ENCODE data around the gene WDR18. TPM values are rescaled to one million over a fixed set of nuclear protein-coding genes. Genes with fewer than 3 reads are reported as not detected.

The WDR18 gene
- total and polyA plus RNA-seq, 4 donors, result 24.3 to 45.3 (median 37.7) TPM

DNA sequence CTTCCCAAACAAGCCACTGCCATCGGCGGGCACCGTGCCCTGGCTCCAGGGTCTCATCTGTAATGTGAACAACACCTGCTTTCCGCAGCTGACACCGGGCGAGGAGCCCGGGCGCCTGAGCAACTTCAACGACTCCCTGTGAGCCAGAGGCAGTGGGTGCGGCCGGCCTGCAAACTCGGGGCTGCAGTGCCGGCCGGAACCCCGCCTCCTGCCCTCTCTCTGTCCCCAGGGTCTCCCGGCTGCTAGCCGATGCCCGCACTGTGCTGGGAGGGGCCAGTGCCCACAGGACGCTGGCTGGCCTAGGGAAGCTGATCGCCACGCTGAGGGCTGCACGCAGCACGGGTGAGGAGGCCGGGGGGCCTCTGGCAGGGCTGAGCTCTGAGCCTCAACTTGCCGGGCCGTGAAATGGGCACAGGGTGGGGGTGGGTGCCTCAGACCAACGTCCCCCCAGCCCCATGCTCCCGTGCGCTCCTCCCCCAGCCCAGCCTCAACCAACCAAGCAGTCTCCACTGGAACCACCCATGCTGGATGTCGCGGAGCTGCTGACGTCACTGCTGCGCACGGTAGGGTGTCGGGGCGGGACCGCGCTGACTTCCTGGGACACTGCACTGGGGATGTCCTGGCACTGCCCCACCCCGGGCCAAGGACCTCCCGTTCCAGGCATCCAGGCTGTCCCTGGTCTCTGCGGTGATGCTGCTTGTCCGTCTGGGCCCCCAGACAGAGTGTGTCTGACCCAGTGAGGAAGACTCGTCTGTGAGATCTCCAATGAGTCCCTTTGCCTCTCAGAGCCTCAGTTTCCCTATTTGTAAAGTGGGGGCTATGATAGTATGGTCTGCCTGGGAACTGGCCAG is 57.9 kb downstream of the WDR18 start (continued):
- no peak for TF ChIP-seq NR2F2 (IDR thresholded peaks at IDR 0.05)
- no peak for TF ChIP-seq RXRA (IDR thresholded peaks at IDR 0.05)
- TF ChIP-seq, protein P1, sequence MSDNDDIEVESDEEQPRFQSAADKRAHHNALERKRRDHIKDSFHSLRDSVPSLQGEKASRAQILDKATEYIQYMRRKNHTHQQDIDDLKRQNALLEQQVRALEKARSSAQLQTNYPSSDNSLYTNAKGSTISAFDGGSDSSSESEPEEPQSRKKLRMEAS (IDR thresholded peaks at IDR 0.05), result no peak
- TF ChIP-seq FOXA1 (IDR thresholded peaks at IDR 0.05), result no peak
- no peak for TF ChIP-seq HNF4G (IDR thresholded peaks at IDR 0.05)
- no peak for TF ChIP-seq JUND (IDR thresholded peaks at IDR 0.05)
- no peak for TF ChIP-seq GABPA (IDR thresholded peaks at IDR 0.05 in 1 of 2, conservative IDR thresholded peaks at IDR 0.05 in 1 of 2)
- no peak for TF ChIP-seq HNF4A (conservative IDR thresholded peaks at IDR 0.05)
- TF ChIP-seq YY1 (IDR thresholded peaks at IDR 0.05), result no peak
- TF ChIP-seq, protein P2, sequence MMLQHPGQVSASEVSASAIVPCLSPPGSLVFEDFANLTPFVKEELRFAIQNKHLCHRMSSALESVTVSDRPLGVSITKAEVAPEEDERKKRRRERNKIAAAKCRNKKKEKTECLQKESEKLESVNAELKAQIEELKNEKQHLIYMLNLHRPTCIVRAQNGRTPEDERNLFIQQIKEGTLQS (IDR thresholded peaks at IDR 0.05), result no peak
- no peak for TF ChIP-seq TAF1 (conservative IDR thresholded peaks at IDR 0.05)
- no peak for TF ChIP-seq FOXA2 (IDR thresholded peaks at IDR 0.05)

DNA sequence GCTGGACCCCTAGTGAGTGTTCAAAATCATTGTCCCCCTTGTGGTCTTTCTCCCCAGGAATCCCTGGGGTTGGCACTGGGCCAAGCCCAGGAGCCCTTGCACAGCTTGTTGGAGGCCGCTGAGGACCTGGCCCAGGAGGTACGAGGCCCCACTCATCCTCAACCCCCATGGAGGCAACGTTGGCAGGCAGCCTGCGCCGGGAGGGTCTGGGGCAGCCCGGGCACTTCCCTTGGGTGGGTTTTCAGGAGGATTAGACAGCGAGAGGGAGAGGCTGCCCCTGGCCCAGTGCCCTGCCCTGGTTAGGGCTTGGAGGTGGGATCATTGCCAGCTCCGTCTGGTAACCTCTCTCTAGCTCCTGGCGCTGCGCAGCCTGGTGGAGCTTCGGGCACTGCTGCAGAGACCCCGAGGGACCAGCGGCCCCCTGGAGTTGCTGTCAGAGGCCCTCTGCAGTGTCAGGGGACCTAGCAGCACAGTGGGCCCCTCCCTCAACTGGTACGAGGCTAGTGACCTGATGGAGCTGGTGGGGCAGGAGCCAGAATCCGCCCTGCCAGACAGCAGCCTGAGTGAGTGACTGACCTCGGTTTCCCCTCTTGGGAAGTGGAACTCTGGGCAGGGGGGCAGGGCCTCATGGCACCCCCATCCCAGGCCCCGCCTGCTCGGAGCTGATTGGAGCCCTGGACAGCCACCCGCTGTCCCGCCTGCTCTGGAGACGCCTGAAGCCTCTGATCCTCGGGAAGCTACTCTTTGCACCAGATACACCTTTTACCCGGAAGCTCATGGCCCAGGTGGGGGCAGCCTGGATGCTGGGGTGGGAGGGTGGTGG is 58.8 kb downstream of the WDR18 start:
- Histone ChIP-seq H3K9me3 (ENCODE audit: control insufficient read depth in 4 of 4, low read length in 3 of 4) (no peaks in the 10 kb centered on the region), H3K9ac (ENCODE audit: low read depth in 1 of 2, low read length in 2 of 2) (no peak overlapping the region), H3K27me3 (ENCODE audit: control insufficient read depth in 4 of 4, insufficient read depth in 4 of 4, low read length in 3 of 4) (no peaks in the 10 kb centered on the region), H3K27ac (ENCODE audit: low read depth in 1 of 2, low read length in 2 of 2) (peak overlapping the region in 1 of 2 donors; percentile 22), H3K4me3 (ENCODE audit: low read depth in 1 of 3, low read length in 3 of 3) (no peak overlapping the region), H3K4me1 (ENCODE audit: control insufficient read depth in 4 of 4, insufficient read depth in 4 of 4, low read length in 3 of 4) (peaks cover 5 to 26% (median 16%) of the 10 kb centered on the region in 4 donors), H3K36me3 (ENCODE audit: control insufficient read depth in 4 of 4, insufficient read depth in 3 of 4, low read depth in 1 of 4, low read length in 3 of 4) (peaks cover 0 to 3% (median 0%) of the 10 kb centered on the region in 4 donors)
- TF ChIP-seq HNF4G (IDR thresholded peaks at IDR 0.05) (no peak), NR2F2 (IDR thresholded peaks at IDR 0.05) (no peak), EGR1 (IDR thresholded peaks at IDR 0.05; ENCODE audit: low read depth in 2 of 2) (no peak), SP1 (IDR thresholded peaks at IDR 0.05) (no peak), HNF4A (conservative IDR thresholded peaks at IDR 0.05) (no peak), YY1 (IDR thresholded peaks at IDR 0.05) (no peak), TAF1 (conservative IDR thresholded peaks at IDR 0.05) (no peak), RXRA (IDR thresholded peaks at IDR 0.05) (peak in 1 of 2 donors; percentile 20)
- TF ChIP-seq, protein P3, sequence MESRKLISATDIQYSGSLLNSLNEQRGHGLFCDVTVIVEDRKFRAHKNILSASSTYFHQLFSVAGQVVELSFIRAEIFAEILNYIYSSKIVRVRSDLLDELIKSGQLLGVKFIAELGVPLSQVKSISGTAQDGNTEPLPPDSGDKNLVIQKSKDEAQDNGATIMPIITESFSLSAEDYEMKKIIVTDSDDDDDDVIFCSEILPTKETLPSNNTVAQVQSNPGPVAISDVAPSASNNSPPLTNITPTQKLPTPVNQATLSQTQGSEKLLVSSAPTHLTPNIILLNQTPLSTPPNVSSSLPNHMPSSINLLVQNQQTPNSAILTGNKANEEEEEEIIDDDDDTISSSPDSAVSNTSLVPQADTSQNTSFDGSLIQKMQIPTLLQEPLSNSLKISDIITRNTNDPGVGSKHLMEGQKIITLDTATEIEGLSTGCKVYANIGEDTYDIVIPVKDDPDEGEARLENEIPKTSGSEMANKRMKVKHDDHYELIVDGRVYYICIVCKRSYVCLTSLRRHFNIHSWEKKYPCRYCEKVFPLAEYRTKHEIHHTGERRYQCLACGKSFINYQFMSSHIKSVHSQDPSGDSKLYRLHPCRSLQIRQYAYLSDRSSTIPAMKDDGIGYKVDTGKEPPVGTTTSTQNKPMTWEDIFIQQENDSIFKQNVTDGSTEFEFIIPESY (IDR thresholded peaks at IDR 0.05), result no peak
- WGBS, result 73% methylated on average over 23 of the region's 23 CpGs
- no peak for DNase-seq (ENCODE audit: low spot score)

Small RNA genes within 50 kb of the gene (small RNA-seq; reads per million reads assigned to genes)
- gene RNU6-2, result 0.35 reads per million, percentile 38 among the genes with 10 or more reads in this experiment

Other genes starting within 250 kb of the WDR18 start
- under 1 TPM in 1 of 2 donors, not detected in 1; 0.08 TPM for gene MISP, start 233.2 kb upstream of the WDR18 start, total RNA-seq
- gene MISP, start 233.2 kb upstream of the WDR18 start, polyA plus RNA-seq, result under 1 TPM in 1 of 2 donors, not detected in 1; 0.05 TPM
- 100 to 1,000 TPM in 1 of 2 donors, 10 to 100 TPM in 1; 98.1 to 147 TPM for gene PTBP1, start 186.9 kb upstream of the WDR18 start, total RNA-seq
- 10 to 100 TPM; 72.9 to 76.5 TPM for gene PTBP1, start 186.9 kb upstream of the WDR18 start, polyA plus RNA-seq
- 1 to 10 TPM in 1 of 2 donors, not detected in 1; 3.1 TPM for gene PLPPR3, start 162.4 kb upstream of the WDR18 start, total RNA-seq
- gene PLPPR3, start 162.4 kb upstream of the WDR18 start, polyA plus RNA-seq, result not detected
- gene AZU1, start 156.5 kb upstream of the WDR18 start, total RNA-seq, result 10 to 100 TPM in 1 of 2 donors, under 1 TPM in 1; 0.08 to 20.2 TPM
- gene AZU1, start 156.5 kb upstream of the WDR18 start, polyA plus RNA-seq, result 1 to 10 TPM in 1 of 2 donors, under 1 TPM in 1; 0.24 to 1.8 TPM
- gene PRTN3, start 143.3 kb upstream of the WDR18 start, total RNA-seq, result 100 to 1,000 TPM in 1 of 2 donors, under 1 TPM in 1; 0.17 to 225 TPM
- gene PRTN3, start 143.3 kb upstream of the WDR18 start, polyA plus RNA-seq, result 1 to 10 TPM in 1 of 2 donors, under 1 TPM in 1; 0.67 to 2.7 TPM
- 10 to 100 TPM in 1 of 2 donors, under 1 TPM in 1; 0.17 to 37.4 TPM for gene ELANE, start 132.0 kb upstream of the WDR18 start, total RNA-seq
- gene ELANE, start 132.0 kb upstream of the WDR18 start, polyA plus RNA-seq, result 1 to 10 TPM in 1 of 2 donors, under 1 TPM in 1; 0.88 to 2.7 TPM
- gene CFD, start 124.7 kb upstream of the WDR18 start, total RNA-seq, result 10 to 100 TPM; 13.2 to 14.1 TPM
- gene CFD, start 124.7 kb upstream of the WDR18 start, polyA plus RNA-seq, result 10 to 100 TPM in 1 of 2 donors, 1 to 10 TPM in 1; 4.5 to 20.2 TPM
- gene MED16, start 91.2 kb upstream of the WDR18 start, total RNA-seq, result 10 to 100 TPM; 39.7 to 42.3 TPM
- 10 to 100 TPM; 30.6 to 50.5 TPM for gene MED16, start 91.2 kb upstream of the WDR18 start, polyA plus RNA-seq
- not detected for gene RNU6-9, start 90.9 kb upstream of the WDR18 start, total RNA-seq
- gene RNU6-9, start 90.9 kb upstream of the WDR18 start, polyA plus RNA-seq, result not detected
- gene R3HDM4, start 71.1 kb upstream of the WDR18 start, total RNA-seq, result 10 to 100 TPM; 17.4 to 72.4 TPM
- 10 to 100 TPM; 14.1 to 23.0 TPM for gene R3HDM4, start 71.1 kb upstream of the WDR18 start, polyA plus RNA-seq
- gene KISS1R, start 67.0 kb upstream of the WDR18 start, total RNA-seq, result not detected
- gene KISS1R, start 67.0 kb upstream of the WDR18 start, polyA plus RNA-seq, result not detected
- gene ARID3A, start 58.3 kb upstream of the WDR18 start, total RNA-seq, result 10 to 100 TPM in 1 of 2 donors, 1 to 10 TPM in 1; 5.2 to 42.4 TPM
- gene ARID3A, start 58.3 kb upstream of the WDR18 start, polyA plus RNA-seq, result 1 to 10 TPM in 1 of 2 donors, under 1 TPM in 1; 0.74 to 1.0 TPM
- under 1 TPM in 1 of 2 donors, not detected in 1; 0.05 TPM for gene GRIN3B, start 16.1 kb downstream of the WDR18 start, total RNA-seq
- gene GRIN3B, start 16.1 kb downstream of the WDR18 start, polyA plus RNA-seq, result not detected
- gene TMEM259, start 36.8 kb downstream of the WDR18 start, total RNA-seq, result 10 to 100 TPM; 34.3 to 80.3 TPM
- 10 to 100 TPM; 29.7 to 99.3 TPM for gene TMEM259, start 36.8 kb downstream of the WDR18 start, polyA plus RNA-seq
- not detected for gene RNU6-2, start 37.2 kb downstream of the WDR18 start, total RNA-seq
- not detected for gene RNU6-2, start 37.2 kb downstream of the WDR18 start, polyA plus RNA-seq
- gene CNN2, start 42.3 kb downstream of the WDR18 start, total RNA-seq, result 10 to 100 TPM; 31.0 to 38.4 TPM
- 10 to 100 TPM; 10.1 to 22.6 TPM for gene CNN2, start 42.3 kb downstream of the WDR18 start, polyA plus RNA-seq
- 10 to 100 TPM in 1 of 2 donors, 1 to 10 TPM in 1; 5.3 to 60.9 TPM for gene ABCA7, start 55.8 kb downstream of the WDR18 start, total RNA-seq
- gene ABCA7, start 55.8 kb downstream of the WDR18 start, polyA plus RNA-seq, result 1 to 10 TPM; 3.0 to 4.4 TPM
- 10 to 100 TPM; 13.6 to 27.5 TPM for gene ARHGAP45, start 82.8 kb downstream of the WDR18 start, total RNA-seq
- gene ARHGAP45, start 82.8 kb downstream of the WDR18 start, polyA plus RNA-seq, result 1 to 10 TPM; 3.3 to 5.8 TPM
- 100 to 1,000 TPM in 1 of 2 donors, 10 to 100 TPM in 1; 51.8 to 168 TPM for gene POLR2E, start 111.0 kb downstream of the WDR18 start, total RNA-seq
- gene POLR2E, start 111.0 kb downstream of the WDR18 start, polyA plus RNA-seq, result 100 to 1,000 TPM; 175 to 211 TPM
- 100 to 1,000 TPM; 122 to 149 TPM for gene GPX4, start 119.6 kb downstream of the WDR18 start, total RNA-seq
- gene GPX4, start 119.6 kb downstream of the WDR18 start, polyA plus RNA-seq, result 100 to 1,000 TPM; 447 to 558 TPM
- gene SBNO2, start 189.9 kb downstream of the WDR18 start, total RNA-seq, result 10 to 100 TPM; 11.0 to 25.0 TPM
- 10 to 100 TPM in 1 of 2 donors, 1 to 10 TPM in 1; 2.2 to 19.1 TPM for gene SBNO2, start 189.9 kb downstream of the WDR18 start, polyA plus RNA-seq
- gene STK11, start 221.4 kb downstream of the WDR18 start, total RNA-seq, result 100 to 1,000 TPM in 1 of 2 donors, 10 to 100 TPM in 1; 40.6 to 126 TPM
- 10 to 100 TPM in 1 of 2 donors, 1 to 10 TPM in 1; 3.0 to 30.3 TPM for gene STK11, start 221.4 kb downstream of the WDR18 start, polyA plus RNA-seq